GM20431 (cell line): ENCODE measurements around the gene UGT1A5.

Source experiments
- in situ Hi-C: fragments of 300-500 bp; cut with MseI, MboI; formaldehyde crosslinking; loops from one replicate; pipeline ENCODE4 v1.15.0; 2020; ENCODE audit warnings: low sequenced_read_pairs; ENCODE audit not compliant: unreplicated experiment

The UGT1A5 gene

GRCh38 chr2:233772583-233772982 lies 59.9 kb downstream of the UGT1A5 start:
- in situ Hi-C loops, result no loop called here

- in situ Hi-C loops, result no loop called here
These were observed 61.1 kb downstream of the UGT1A5 start for GRCh38 chr2:233773854-233774253.

GRCh38 chr2:233775414-233775813 lies 62.7 kb downstream of the UGT1A5 start:
- in situ Hi-C loops, result no loop called here

GRCh38 chr2:233778030-233778429 lies 65.3 kb downstream of the UGT1A5 start, which contains the start of gene MROH2A:
MROH2A (plus strand) TSS chr2:233778330; CDS start chr2:233779359, 1,029 bp downstream.
- in situ Hi-C loops, result no loop called here

GRCh38 chr2:233779722-233780121 lies 67.0 kb downstream of the UGT1A5 start:
- in situ Hi-C loops, result no loop called here

GRCh38 chr2:233780771-233781170 lies 68.1 kb downstream of the UGT1A5 start:
- in situ Hi-C loops, result no loop called here

GRCh38 chr2:233789554-233789953 lies 76.8 kb downstream of the UGT1A5 start:
- in situ Hi-C loops, result no loop called here

GRCh38 chr2:233791151-233791882 lies 78.6 kb downstream of the UGT1A5 start:
- in situ Hi-C loops, result no loop called here

GRCh38 chr2:233791883-233792329 lies 79.2 kb downstream of the UGT1A5 start:
- in situ Hi-C loops, result no loop called here

- in situ Hi-C loops, result no loop called here
These were observed 80.0 kb downstream of the UGT1A5 start for GRCh38 chr2:233792720-233793119.

- in situ Hi-C loops, result no loop called here
These were observed 80.9 kb downstream of the UGT1A5 start for GRCh38 chr2:233793465-233794127.

- in situ Hi-C loops, result no loop called here
These were observed 81.5 kb downstream of the UGT1A5 start for GRCh38 chr2:233794128-233794658.

GRCh38 chr2:233795735-233796171 lies 83.0 kb downstream of the UGT1A5 start:
- in situ Hi-C loops, result no loop called here

- in situ Hi-C loops, result no loop called here
These were observed 83.5 kb downstream of the UGT1A5 start for GRCh38 chr2:233796254-233796653.

- in situ Hi-C loops, result no loop called here
These were observed 85.8 kb downstream of the UGT1A5 start for GRCh38 chr2:233798335-233799086.

GRCh38 chr2:233799087-233799665 lies 86.5 kb downstream of the UGT1A5 start:
- in situ Hi-C loops, result no loop called here

- in situ Hi-C loops, result no loop called here
These were observed 87.0 kb downstream of the UGT1A5 start for GRCh38 chr2:233799716-233800115.

- in situ Hi-C loops, result no loop called here
These were observed 87.5 kb downstream of the UGT1A5 start for GRCh38 chr2:233800208-233800607.

GRCh38 chr2:233801357-233802131 lies 88.8 kb downstream of the UGT1A5 start:
- in situ Hi-C loops, result no loop called here
